ENCODE results near the gene BMI1. TPM values are rescaled to one million over a fixed set of nuclear protein-coding genes. Genes with fewer than 3 reads are reported as not detected.

Gene BMI1
- total RNA-seq, 2 donors from 2014 or later: 55.9 to 79.4 TPM

GRCh38 chr10:22322641-22323160 lies 1.8 kb downstream of the BMI1 start:
- Histone ChIP-seq H3K4me3 (peak overlapping the region; percentile 88), H3K4me1 (ENCODE audit: control insufficient read depth in 1 of 2, low read depth in 2 of 2) (peaks cover 19 to 50% of the 10 kb centered on the region in 2 donors), H3K9me3 (no peaks in the 10 kb centered on the region), H3K36me3 (peaks cover 3% of the 10 kb centered on the region), H3K27ac (no peak overlapping the region), H3K27me3 (replicated peaks; ENCODE audit: insufficient read depth) (no peaks in the 10 kb centered on the region)
- no peak for DNase-seq (ENCODE audit: low spot score)
- TF ChIP-seq CTCF (IDR thresholded peaks at IDR 0.05): no peak
- no peak for ATAC-seq (ENCODE audit: insufficient number of reproducible peaks, low FRiP score, low read depth)

DNA sequence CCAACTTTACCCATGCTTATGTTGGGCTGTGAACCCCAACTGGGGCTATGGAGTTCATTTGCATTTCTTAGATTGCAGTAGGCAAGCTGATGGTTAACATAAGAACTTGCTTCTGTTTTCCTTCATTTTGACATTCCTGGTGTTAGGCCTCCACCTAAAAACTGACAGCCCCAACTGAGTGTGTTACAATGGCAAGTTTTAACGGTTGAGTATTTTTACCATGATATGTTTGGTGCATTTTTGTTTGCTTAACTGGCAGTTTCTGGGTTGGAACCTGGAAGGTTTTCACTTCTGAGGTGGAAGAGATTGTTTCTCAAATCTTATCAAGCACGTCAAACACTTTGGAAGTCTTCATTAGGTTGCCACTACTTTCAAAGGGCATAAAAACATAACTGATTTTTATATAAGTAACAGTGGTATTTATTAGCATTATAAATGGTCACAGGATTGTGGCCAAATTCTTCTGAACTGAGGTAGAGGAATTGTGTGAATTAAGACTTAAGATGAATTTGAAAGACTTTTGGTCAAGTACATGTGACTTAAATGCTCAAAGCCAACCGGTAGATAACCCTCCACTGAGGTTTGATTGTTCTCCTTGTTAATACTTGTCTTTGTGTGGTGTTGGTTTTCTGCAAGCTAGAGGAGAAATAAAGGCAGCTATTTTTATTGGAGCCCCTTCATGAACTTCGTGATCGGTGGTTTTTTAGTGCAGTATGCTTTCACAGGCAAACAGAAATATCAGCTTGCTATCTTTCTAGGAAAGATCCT lies 2.8 kb downstream of the BMI1 start:
- Histone ChIP-seq H3K9me3 (no peaks in the 10 kb centered on the region), H3K4me3 (peak overlapping the region; percentile 88)

GRCh38 chr10:22324413-22324812 lies 3.5 kb downstream of the BMI1 start:
- Histone ChIP-seq H3K4me1 (ENCODE audit: control insufficient read depth in 1 of 2, low read depth in 2 of 2) (peaks cover 17 to 39% of the 10 kb centered on the region in 2 donors), H3K36me3 (peaks cover 10% of the 10 kb centered on the region), H3K4me3 (peak overlapping the region; percentile 83), H3K27ac (no peak overlapping the region), H3K9me3 (no peaks in the 10 kb centered on the region), H3K27me3 (replicated peaks; ENCODE audit: insufficient read depth) (no peaks in the 10 kb centered on the region)
- ATAC-seq (ENCODE audit: insufficient number of reproducible peaks, low FRiP score, low read depth): no peak
- no peak for DNase-seq (ENCODE audit: low spot score)
- no peak for TF ChIP-seq CTCF (IDR thresholded peaks at IDR 0.05)

More for the DNA sequence above, 2.8 kb downstream of the BMI1 start:
- DNase-seq (ENCODE audit: low spot score) (no peak), ATAC-seq (ENCODE audit: insufficient number of reproducible peaks, low FRiP score, low read depth) (no peak)
- H3K27me3 ChIP-seq (replicated peaks; ENCODE audit: insufficient read depth): no peaks in the 10 kb centered on the region
- TF ChIP-seq CTCF (IDR thresholded peaks at IDR 0.05): no peak
- no peak overlapping the region for H3K27ac ChIP-seq
- H3K36me3 ChIP-seq: peaks cover 5% of the 10 kb centered on the region
- H3K4me1 ChIP-seq (ENCODE audit: control insufficient read depth in 1 of 2, low read depth in 2 of 2): peaks cover 17 to 40% of the 10 kb centered on the region in 2 donors

- peaks cover 13% of the 10 kb centered on the region for H3K36me3 ChIP-seq
- H3K4me1 ChIP-seq (ENCODE audit: control insufficient read depth in 1 of 2, low read depth in 2 of 2): peaks cover 15 to 37% of the 10 kb centered on the region in 2 donors
- H3K9me3 ChIP-seq: no peaks in the 10 kb centered on the region
- DNase-seq (ENCODE audit: low spot score) (no peak), ATAC-seq (ENCODE audit: insufficient number of reproducible peaks, low FRiP score, low read depth) (no peak)
- no peak for TF ChIP-seq CTCF (IDR thresholded peaks at IDR 0.05)
- peak overlapping the region in 1 of 2 donors; percentile 28 for H3K27ac ChIP-seq
- H3K4me3 ChIP-seq: peak overlapping the region; percentile 83
- H3K27me3 ChIP-seq (replicated peaks; ENCODE audit: insufficient read depth): no peaks in the 10 kb centered on the region
These were observed 4.0 kb downstream of the BMI1 start for GRCh38 chr10:22324893-22325271.

- H3K4me1 ChIP-seq (ENCODE audit: control insufficient read depth in 1 of 2, low read depth in 2 of 2): peaks cover 15 to 34% of the 10 kb centered on the region in 2 donors
These were observed 4.6 kb downstream of the BMI1 start for GRCh38 chr10:22325272-22326144.

More at GRCh38 chr10:22325272-22326144, 4.6 kb downstream of the BMI1 start:
- Histone ChIP-seq H3K9me3 (no peaks in the 10 kb centered on the region), H3K36me3 (peaks cover 14% of the 10 kb centered on the region), H3K4me3 (peak overlapping the region; percentile 83), H3K27me3 (replicated peaks; ENCODE audit: insufficient read depth) (no peaks in the 10 kb centered on the region), H3K27ac (peak overlapping the region; percentile 10 to 59)
- ATAC-seq (ENCODE audit: insufficient number of reproducible peaks, low FRiP score, low read depth) (peak; percentile 46), DNase-seq (ENCODE audit: low spot score) (no peak)
- TF ChIP-seq CTCF (IDR thresholded peaks at IDR 0.05): no peak

All from thoracic aorta (tissue), 2 donors.